ENCODE results near the gene GRIA4.
"Not testable (repeated sequence)": the region's sequence is repeated elsewhere in the genome, so short reads cannot be mapped to it uniquely, and the experiment has no call there.

GRIA4 gene

DNA sequence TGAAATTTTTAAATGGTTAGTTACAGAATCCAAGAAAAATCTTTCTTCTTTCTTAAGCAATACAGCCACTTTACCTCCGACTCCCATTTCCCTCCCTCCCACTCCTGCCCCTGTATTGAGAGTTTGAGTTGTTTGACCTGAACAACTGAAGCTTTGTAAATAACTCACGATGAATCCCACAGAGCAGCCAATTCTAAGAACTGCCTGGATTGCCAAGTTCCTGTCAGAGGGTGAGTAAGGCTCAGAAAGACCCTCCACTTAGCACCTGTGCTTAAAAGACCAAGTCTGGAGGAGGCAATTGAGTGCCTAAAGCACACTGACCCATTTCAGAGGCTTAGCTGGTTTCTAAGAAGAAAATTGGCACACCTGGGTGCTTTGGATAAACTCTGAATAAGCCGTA, 253.7 kb downstream of the GRIA4 start:
- DNase-seq: no peak

DNA sequence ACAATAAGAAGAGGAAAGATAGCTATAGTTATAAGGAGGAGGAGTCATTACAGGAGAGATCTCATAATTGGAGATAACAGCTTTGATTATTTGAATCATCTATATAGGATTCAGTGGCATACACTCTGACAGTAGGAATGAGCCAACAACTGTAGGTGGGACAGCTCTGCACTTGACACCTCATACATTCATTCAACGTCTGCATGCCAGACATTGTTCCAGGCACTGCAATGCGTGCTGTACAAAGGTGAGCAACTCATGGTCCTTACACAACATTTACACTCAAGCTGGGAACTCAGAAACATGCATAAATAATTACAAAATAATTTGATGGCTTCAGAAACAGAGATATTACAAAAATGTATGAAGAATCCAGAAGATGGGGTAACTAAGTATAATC, 257.9 kb downstream of the GRIA4 start:
- DNase-seq: no peak

DNA sequence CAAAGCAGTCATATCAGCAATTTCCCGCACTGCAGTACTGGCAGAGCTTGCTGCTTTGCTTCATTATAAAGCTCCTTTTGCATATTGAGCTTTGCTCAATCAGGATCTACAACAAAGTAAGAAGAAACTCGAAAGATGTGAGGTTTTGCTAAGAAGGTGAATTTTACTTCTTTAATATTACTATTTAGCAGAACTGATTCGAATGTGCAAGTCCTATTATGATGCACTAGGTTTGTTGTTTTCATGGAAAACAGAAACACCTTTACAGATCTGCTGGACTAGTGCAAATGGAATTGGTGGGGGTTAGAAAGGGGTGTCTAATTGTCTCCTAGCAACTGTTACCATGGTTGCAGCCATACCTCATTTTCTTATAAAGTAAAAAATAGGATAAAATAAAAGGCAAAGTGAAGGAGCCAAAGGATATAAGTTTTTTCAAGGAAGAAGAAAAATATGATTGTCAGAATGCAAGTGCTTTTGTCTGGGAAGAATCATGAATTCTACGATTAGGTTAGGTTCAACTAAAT, 259.0 kb downstream of the GRIA4 start:
- DNase-seq: no peak

DNA sequence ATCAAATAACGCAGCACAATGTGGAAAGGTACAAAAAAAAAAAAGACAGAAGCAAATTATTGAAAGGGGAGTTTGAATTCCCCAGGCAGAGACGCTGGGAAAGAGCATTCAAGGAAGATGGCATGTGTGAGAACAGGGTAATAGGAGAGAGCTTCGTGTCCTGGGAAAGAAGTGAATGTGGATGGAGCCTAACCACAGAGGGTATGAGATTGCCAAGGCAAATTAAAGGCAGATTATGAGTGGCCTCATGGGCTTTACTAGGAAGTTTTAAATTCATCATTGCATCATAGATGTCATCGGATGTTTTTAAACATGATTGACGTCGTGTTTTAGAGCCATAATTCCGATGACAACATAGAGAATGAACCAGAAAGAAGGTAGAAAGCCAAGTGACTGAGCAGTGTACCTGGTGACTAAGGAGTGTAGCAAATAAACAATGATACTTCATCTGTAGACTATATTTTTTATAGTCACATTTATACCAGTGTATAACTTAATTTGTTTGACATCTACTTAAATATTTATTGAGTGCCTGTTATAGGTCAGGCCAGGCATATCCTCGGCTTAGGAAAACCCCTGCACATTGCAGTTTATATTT, 260.7 kb downstream of the GRIA4 start:
- DNase-seq: no peak

DNA sequence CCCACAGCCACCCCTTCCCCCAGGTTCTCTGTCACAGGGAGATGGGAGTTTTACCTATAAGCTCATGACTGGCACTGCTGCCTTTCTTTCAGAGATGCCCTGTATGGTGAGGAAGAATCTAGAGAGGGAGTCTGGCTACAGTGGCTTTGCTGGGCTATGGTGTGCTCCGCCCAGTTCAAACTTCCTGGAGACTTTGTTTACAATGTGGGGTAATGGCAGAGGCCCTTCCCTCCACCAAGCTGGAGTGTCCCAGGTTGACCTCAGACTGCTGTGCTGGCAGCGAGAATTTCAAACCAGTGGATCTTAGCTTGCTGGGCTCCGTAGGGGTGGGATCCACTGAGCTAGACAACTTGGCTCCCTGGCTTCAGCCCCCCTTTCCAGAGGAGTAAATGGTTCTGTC, 268.6 kb downstream of the GRIA4 start:
- DNase-seq: no peak

DNA sequence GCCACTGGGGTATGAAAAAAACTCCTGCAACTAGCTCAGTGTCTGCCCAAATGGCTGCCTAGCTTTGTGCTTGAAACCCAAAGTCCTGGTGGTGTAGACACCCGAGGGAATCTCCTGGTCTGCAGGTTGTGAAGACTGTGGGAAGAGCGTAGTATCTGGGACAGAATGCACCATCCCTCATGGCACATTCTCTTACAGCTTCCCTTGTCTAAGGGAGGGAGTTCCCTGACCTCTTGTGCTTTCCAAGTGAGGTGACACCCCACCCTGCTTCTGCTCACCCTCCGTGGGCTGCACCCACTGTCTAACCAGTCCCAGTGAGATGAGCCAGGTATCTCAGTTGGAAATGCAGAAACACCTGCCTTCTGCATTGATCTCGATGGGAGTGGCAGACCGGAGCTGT, 269.1 kb downstream of the GRIA4 start:
- not testable (repeated sequence) for DNase-seq

DNA sequence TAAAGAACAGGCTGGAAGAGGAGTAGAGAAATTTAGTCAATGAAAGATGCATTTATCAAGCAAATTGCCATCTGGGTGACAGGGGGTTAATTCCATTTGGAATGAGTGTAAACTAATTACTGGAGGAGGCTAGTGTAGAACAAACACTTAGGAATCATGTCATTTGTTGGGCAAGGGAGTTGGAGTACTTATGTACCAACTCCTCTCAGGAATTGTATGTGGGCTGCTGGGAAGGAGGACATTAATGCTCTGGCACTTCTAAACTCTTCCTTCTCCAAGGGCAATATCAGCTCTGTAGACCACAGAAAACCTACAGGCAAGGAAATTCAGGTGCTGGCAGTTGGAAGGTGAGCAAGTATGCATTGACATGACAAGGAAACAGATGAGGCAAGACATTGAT, 271.2 kb downstream of the GRIA4 start:
- DNase-seq: no peak

DNA sequence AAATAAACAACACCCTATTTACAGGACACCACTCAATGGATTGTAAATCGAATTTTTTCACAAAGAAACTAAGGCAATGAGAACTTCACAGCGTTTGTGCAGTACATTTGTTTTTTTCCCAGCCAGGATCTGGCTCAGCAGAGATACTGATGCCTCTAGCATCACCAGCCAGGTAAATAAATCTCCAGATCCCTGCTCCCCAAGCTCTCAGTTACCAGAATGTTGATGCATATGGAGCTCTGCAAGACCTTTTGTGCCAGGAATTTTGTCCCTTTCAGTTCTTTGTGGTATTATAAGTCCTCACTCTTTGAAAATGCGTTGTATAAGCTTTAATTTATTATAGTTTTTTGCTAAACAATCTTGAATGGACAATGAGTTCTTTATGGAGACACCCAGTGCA, 274.6 kb downstream of the GRIA4 start:
- no peak for DNase-seq

DNA sequence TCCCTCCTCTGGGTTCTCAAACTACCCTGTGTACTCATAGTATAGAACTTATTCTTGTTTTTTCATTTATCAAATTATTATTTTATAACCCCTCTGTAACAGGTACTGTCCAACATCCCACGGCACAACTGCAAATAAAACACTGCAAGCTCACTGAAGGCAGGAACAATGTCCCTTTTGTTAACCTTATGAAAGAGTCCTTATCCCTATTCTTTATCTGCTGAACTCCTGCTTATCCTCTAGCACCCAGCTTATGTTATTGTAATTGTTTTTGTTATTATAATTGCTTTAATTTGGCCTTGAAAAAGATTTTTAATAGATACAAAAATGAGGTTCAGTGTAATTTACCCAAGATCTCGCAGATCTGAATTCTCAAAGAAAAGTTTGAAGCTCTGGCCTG, 281.8 kb downstream of the GRIA4 start:
- no peak for DNase-seq

DNA sequence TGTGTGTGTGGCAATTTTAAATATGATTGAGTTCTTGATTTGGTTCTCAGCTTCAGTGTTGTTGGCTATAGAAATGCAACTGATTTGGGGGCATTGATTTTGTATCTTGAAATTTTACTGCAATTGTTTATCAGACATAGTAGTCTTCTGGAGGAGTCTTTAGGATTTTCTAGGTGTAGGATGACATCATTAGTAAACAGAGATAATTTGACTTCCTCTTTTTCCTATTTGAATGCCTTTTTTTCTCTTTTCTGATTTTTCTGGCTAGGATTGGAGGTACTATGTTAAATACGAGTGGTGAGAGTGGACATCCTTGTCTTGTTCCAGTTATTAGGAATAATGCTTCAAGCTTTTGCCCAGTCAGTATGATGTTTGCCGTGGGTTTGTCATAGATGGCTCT, 287.3 kb downstream of the GRIA4 start:
- DNase-seq: no peak

DNA sequence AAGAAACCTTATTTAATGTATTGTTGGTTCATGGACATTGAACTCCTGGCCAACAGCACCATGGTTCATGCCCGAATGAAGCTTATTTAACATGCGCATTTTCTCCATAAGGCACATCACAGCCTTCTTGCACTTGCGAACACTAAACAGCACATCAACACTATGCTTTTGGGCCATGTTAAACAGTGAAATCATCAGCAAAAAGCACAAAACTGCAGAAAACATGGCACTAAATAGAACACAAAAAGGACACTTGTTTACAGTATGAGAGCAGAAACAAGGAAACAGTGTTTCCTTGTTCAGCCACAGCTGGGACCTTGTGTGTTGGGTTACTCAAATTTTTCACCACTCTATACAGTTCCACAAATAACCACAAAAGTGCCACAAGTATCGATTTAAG, 289.9 kb downstream of the GRIA4 start:
- no peak for DNase-seq

DNA sequence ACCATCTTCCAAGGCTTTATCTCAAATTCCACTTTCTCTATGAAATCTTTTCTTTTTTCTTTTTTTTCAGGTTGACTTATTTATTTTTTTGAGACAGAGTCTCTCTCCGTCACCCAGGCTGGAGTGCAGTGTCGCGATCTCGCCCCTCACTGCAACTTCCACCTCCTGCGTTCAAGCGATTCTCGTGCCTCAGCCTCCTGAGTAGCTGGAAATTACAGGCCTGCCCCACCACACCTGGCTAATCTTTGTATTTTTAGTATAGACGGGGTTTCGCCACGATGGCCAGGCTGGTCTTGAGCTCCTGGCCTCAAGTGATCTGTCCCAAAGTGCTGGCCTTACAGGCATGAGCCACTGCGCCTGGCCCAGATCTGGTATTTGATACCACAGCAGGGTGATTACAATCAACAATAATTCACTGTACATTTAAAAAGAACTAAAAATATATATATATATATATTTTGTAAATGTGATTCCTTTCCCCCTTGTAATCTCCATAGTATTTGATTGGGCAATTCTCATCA, 290.7 kb downstream of the GRIA4 start:
- DNase-seq: no peak

DNA sequence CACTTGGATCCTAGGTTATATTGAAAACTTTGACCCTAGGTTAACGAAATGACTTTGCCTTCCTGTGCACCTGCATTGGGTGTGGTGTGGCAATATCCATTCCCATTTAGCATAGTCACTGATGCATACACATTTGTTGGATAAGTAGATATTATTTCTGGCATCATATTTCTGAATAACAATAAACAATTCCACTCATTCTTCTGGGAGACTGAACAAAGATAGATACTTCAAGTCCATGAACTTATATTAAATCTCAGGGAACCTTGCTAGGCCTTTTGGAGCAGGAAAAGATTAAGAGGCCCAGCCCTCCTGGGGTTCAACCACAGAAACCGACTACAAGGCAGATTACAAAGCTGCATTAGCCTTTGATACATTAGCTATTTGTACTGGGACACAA, 293.2 kb downstream of the GRIA4 start:
- no peak for DNase-seq

DNA sequence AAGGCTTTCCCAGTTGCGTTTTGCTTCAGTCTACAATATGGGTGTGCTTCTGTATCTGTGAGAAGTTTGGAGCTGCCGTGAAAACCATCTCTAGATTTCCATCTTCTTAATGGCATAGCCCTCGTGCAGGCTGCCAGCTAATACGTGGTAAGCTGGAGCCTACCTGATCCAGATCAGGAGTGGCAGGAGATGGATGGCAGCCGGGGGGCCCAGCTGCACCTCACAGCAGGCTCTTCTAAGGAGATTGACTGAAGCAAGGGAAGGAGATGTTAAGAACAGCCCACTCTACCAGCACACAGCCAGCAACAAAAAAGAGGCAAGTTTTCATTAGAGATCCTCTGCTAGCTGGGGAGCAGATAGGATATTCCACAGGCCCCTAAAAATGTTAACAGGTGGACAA, 296.6 kb downstream of the GRIA4 start:
- no peak for DNase-seq

DNA sequence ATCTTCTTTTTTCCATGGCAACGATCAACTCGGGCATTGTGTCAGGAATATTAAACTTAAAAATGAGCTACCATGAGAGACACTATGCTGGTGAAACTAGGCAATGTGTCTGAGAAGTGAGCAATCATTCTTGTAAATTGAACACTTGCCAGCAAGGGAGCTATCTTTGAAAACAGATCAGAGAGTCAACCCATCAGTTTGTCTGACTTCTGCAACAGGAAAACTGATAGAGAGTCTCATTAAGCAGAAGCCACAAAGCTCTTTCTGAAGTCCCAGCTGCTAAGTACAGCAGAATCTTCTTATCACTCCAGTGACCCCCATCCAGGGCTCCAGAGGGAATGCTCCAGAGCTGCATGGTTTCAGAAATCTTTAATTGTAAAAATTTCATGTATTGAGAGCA, 297.4 kb downstream of the GRIA4 start:
- no peak for DNase-seq

DNA sequence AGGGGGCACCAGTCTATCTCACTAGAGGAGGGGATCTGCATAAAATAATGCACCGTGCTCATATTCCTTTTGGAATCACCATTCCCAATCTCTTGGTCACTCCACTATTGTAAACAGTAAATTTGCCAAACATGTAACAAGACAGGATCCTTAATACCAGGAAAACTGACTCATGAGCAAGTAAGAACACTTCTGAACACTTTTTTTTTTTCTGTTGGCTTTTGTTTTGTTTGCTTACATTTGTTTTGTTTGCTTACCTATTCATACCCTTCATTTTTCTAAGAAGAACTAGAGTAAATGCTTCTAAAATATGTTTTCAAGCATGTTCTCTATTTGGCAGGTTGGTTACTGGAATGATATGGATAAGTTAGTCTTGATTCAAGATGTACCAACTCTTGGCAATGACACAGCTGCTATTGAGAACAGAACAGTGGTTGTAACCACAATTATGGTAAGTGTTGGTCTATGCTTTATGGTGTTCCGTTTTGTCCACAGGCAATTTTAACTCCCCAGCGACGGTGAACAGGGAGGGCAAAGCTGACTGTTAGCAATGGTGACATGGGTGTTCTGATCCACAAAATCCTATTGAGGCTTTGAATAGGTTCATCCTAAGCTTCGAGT, 300.3 kb downstream of the GRIA4 start:
- no peak for DNase-seq

DNA sequence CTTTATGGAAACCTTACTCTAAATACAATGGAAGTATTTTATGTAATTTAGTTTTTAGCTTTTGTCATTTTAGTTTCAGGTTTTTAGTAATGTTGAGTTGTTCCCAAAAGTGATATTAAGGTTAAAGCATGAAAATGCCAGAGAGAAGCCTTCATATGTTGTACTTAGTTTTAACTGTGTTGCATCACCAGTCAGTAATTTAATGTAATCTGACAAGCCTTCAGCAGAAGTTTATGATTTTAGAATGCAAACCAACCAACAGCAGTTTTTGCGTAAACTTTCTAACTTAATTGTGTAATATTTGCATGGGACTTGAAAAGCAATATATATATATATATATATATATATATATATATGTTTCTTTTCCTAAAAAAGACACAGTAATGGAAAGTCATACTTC, 301.6 kb downstream of the GRIA4 start:
- DNase-seq: no peak

DNA sequence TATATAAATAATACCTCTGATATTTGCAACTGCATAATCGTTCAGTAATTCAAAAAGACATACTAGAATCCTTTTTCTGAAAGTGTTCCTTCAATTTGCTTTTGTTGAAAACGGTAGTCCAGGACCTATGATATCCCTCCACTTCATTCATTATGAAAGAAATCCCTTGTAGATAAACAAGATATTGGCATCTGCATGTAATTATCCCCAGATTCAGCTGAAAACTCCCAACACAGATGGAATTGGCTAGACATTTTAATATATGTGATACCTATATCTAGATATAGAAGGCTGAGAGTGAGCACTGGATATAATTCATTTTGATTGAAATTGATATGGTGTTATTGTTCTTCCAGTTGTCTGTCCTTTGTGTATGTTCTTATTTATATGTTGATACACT, 302.8 kb downstream of the GRIA4 start:
- no peak for DNase-seq

DNA sequence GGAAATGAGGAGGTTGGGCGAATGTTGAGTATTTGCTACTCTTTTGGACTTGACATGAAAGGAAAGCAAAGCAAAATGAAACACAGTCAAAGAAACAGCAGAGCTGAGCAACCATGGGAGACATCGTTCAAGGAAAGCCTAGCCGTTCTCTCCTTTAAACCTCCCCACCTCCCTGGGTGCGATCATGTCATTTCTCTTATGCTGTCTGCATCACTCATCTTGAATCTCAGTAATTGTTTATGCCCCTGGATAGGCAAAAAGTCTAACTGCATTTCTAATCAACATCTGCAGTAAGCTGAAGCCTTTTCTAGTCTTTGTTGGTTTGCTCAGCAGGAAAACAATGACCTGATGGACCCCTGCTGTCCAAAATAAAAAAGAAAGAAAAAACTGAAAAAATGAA, 305.1 kb downstream of the GRIA4 start:
- no peak for DNase-seq

DNA sequence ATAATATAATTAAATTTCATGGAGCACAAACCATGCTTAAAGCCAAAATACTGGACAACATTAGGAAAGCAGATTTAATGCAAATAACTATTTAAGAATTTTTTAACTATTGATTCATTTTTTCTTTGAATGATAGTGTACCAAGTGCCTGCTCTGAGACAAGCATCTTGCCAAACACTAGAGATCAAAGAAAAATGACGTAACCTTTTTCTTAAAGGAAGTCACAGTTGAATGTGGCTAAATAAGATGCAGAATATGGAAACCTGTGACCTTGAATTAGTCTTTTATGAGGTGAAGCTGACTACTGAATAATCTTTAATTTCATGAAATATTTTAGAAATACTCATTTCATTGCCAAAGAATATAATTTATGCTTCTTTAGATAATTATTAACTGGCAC, 308.2 kb downstream of the GRIA4 start:
- DNase-seq: no peak

DNA sequence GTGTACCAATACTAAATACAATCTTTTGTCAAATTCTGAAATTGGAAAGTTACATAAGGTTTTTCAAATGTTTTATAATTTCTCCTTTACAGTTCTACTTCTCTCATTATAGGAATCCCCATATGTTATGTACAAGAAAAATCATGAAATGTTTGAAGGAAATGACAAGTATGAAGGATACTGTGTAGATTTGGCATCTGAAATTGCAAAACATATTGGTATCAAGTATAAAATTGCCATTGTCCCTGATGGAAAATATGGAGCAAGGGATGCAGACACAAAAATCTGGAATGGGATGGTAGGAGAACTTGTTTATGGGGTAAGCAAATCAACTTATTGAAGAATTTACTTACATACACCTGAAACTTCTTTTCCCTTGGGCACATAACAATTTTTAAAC, 308.7 kb downstream of the GRIA4 start:
- DNase-seq: no peak

DNA sequence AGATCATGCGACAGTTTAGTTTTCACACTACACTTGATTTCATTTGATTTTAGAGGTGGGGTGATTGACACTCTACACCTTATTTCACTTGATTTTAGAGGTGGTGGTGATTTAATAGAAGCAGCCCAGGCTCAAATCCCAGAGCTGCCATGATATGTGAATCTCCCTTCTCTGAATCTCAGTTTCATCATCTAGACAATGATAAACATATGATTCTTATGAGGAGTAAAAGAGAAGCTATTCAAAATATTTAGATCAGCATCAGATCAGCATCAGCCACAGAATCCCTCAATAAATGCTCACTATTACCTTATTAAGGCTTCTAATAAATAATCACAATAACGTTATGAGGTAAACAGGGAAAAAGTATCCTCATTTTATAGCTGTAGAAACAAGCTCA, 313.4 kb downstream of the GRIA4 start:
- no peak for DNase-seq

DNA sequence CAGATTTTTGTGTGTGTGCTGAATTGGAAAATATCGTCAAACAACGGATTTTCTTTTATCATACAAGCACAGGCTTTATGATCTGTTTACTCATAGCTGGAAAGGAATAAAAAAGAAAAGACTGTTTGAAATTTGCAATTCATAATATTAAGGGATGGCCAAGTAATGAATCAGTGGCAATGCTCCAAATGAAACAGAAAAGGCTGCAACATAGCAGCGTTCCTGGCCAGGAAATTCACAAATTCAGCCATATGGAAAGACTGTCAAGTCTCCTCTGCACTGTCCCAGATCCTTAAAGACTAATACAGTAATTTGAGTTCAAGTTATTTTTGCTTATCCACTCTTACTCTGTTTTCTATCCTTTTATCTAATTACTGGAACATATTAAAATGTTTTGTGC, 313.9 kb downstream of the GRIA4 start:
- DNase-seq: no peak

DNA sequence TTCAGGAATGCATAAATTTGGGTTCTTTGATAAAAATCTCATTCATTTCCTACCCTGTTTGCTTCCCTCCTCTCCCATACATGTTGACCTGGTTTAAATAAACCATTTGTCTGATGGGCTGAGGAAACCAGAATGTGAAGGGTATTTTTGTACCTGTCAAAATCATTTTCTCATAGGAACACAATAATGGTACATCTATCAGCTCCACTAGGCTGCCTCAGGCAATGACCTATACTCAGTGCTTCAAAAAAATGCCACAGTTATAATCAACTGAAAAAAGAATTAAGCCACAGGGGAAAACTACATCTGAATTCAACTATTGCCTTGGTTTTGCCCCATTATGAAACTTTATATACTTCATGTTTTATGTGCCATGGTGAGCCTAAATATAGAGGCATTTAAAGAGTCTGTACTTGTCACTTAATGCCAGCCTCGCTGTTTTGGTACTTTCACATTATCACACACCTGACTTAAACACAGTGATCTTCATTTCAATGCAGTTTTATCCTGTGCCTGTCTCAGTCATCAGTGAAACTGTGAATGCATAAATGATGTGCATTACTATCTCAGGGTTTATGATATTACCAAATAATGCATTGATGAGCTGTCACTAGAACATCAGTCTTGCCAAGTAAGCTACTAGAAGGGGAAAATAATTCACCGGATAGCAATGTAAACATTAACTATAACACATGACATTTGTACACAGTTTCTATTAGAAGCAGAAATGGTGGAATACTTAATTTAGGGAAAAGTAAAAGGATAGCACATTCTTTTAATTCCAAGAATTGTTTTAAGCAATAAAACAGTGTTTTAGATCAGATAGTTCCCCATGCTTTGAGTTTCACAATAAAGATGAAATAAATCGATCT, 319.4 kb downstream of the GRIA4 start:
- DNase-seq: no peak

Measured in NK-92 treated with Interleukin-12 subunit alpha and Interleukin-12 subunit beta, amount 100 ng/mL, for 24 hours (cell line).